Activated CD4-positive, alpha-beta memory T cell treated with anti-CD3 and anti-CD28 coated beads for 36 hours (primary cell): ENCODE results near the gene P3H2. TPM values are rescaled to one million over a fixed set of nuclear protein-coding genes. Genes with fewer than 3 reads are reported as not detected.

ENCODE experiments used
- CTCF ChIA-PET: fragments of 350-600 bp; sonication (Branson Sonifier 250); formaldehyde crosslinking; loops from one replicate; lab custom pipeline; 2021; ENCODE audit warnings: antibody characterized with exemption, inconsistent platforms; lab: Charles Lee
- POLR2A ChIA-PET: fragments of 350-600 bp; sonication (Branson Sonifier 250); formaldehyde crosslinking; loops from one replicate; lab custom pipeline; 2021; ENCODE audit warnings: antibody characterized with exemption; lab: Charles Lee
- DNase-seq: peaks from one replicate; pipeline ENCODE4 v3.0.0-alpha.2; 2020
- H3K27ac Mint-ChIP-seq: one replicate; pipeline ENCODE4 v1.8.0; 2021; ENCODE audit warnings: mixed read lengths
- H3K27me3 Mint-ChIP-seq: one replicate; pipeline ENCODE4 v1.8.0; 2021; ENCODE audit warnings: mixed read lengths
- H3K36me3 Mint-ChIP-seq: one replicate; pipeline ENCODE4 v1.8.0; 2021; ENCODE audit warnings: mixed read lengths
- H3K4me1 Mint-ChIP-seq: one replicate; pipeline ENCODE4 v1.8.0; 2021; ENCODE audit warnings: low read depth, mixed read lengths
- H3K4me3 Mint-ChIP-seq: one replicate; pipeline ENCODE4 v1.8.0; 2021; ENCODE audit warnings: mild to moderate bottlenecking, mixed read lengths
- H3K9me3 Mint-ChIP-seq: one replicate; pipeline ENCODE4 v1.8.0; 2021; ENCODE audit warnings: mixed read lengths
- intact Hi-C: fragments of 100-400 bp; cut with micrococcal nuclease; formaldehyde crosslinking; loops from one replicate; pipeline ENCODE4 v1.15.1; 2023
- total RNA-seq, 2 experiments: library from RNA; stranded (reverse); gene quantifications; one replicate each; pipeline ENCODE4 v1.2.3, GENCODE V29; 2021

P3H2 gene
- total RNA-seq, 2 experiments from 2014 or later: not detected

DNA sequence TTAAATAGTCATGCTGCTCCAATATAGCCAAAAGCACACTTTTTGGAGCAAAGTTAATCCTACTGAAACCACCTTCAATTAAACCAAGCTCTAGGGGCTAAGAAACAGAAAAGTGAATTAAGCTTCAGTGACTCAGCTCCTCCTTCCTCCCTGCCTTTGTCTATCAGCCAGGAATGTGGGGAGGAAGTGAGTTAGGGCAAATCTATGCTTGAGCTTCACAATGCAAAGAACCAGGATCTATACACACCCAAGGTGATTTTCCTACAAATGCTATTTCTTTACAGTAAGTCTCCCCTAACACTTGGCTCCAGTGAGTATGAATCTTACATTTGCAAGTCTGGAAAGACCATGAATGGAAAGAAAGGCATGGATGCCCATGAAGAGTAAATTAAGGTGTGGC is 212.1 kb downstream of the P3H2 start:
- Mint-ChIP-seq H3K27me3 (peaks cover 8% of the 10 kb centered on the region), H3K9me3 (no peaks in the 10 kb centered on the region), H3K4me1 (no peaks in the 10 kb centered on the region), H3K27ac (no peak overlapping the region), H3K36me3 (no peaks in the 10 kb centered on the region), H3K4me3 (no peak overlapping the region)
- ChIA-PET CTCF (no interaction called here), POLR2A (no interaction called here)
- intact Hi-C loops: no loop called here
- DNase-seq: no peak

DNA sequence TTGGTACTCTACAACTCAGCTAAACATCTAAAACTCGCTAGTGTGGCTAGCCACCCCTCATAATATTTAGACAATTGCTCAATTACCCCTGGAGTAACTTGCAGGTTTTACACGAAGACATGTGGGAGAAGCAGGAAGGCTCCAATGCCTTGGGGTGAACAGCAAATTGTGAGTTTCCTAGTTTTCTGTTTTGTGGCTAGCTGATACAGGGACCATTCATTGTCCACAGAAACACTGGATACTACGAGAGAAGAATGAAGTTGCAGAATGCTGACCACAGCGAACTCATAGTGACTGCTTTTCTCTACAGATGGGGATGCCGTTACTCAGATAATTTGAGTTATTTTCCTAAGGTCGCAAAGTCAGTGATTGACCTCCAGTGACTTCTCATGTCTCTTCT is 212.9 kb downstream of the P3H2 start:
- ChIA-PET POLR2A (no interaction called here), CTCF (no interaction called here)

More for the DNA sequence above, 212.9 kb downstream of the P3H2 start:
- H3K4me3 Mint-ChIP-seq: no peak overlapping the region
- no peak for DNase-seq
- H3K4me1 Mint-ChIP-seq: no peaks in the 10 kb centered on the region
- no peak overlapping the region for H3K27ac Mint-ChIP-seq
- H3K27me3 Mint-ChIP-seq: peaks cover 6% of the 10 kb centered on the region
- no peaks in the 10 kb centered on the region for H3K9me3 Mint-ChIP-seq
- intact Hi-C loops: no loop called here
- H3K36me3 Mint-ChIP-seq: no peaks in the 10 kb centered on the region

Other genes starting within 250 kb of the P3H2 start
- under 1 TPM; 0.07 to 0.22 TPM for gene CLDN1, start 201.5 kb upstream of the P3H2 start, total RNA-seq